ENCODE data around the gene MAD1L1. TPM values are rescaled to one million over a fixed set of nuclear protein-coding genes. Genes with fewer than 3 reads are reported as not detected.

Gene MAD1L1
- total and polyA plus RNA-seq, 8 donors: 21.4 to 58.8 (median 22.5) TPM

DNA sequence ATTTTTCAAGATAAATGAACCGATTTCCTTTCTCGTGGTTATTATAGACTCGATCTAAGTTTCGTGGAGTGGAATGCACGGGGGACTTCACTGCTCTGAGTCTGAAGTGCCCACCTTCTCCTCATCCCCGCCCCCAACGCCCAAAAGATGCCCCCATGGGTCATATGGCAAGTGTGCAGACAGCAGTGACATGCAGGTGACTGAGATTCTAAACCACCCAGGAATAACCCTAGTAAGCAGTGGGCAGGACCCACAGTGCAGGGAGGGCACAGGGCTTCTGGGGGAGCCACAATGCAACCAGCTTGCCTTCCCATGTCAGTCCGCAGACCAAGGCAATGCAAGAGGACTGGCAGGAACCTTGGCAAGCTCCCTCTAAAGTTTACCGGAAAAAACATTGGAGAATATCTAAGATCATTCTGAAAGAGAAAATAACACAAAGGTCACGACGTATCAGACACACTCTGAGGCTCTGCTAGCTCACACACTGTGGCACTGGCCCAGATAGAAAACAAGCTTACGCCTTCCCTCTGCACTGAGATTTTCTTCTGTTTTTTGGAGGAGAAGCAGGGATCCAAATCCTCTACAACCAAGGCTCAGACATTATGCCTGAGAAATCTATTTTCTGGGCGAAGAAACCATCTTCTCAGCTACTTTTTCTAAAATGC lies 239.6 kb downstream of the MAD1L1 start:
- Histone ChIP-seq H3K27ac (no peak overlapping the region), H3K4me3 (no peak overlapping the region), H3K9me3 (no peaks in the 10 kb centered on the region), H3K4me1 (no peaks in the 10 kb centered on the region), H3K27me3 (no peaks in the 10 kb centered on the region), H3K36me3 (no peaks in the 10 kb centered on the region)
- intact Hi-C loops (cut with DNase I): no loop called here
- DNase-seq (peak in 1 of 4 donors; percentile 43), ATAC-seq (no peak)
- TF ChIP-seq, protein P1, sequence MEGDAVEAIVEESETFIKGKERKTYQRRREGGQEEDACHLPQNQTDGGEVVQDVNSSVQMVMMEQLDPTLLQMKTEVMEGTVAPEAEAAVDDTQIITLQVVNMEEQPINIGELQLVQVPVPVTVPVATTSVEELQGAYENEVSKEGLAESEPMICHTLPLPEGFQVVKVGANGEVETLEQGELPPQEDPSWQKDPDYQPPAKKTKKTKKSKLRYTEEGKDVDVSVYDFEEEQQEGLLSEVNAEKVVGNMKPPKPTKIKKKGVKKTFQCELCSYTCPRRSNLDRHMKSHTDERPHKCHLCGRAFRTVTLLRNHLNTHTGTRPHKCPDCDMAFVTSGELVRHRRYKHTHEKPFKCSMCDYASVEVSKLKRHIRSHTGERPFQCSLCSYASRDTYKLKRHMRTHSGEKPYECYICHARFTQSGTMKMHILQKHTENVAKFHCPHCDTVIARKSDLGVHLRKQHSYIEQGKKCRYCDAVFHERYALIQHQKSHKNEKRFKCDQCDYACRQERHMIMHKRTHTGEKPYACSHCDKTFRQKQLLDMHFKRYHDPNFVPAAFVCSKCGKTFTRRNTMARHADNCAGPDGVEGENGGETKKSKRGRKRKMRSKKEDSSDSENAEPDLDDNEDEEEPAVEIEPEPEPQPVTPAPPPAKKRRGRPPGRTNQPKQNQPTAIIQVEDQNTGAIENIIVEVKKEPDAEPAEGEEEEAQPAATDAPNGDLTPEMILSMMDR (IDR thresholded peaks at IDR 0.05): no peak

DNA sequence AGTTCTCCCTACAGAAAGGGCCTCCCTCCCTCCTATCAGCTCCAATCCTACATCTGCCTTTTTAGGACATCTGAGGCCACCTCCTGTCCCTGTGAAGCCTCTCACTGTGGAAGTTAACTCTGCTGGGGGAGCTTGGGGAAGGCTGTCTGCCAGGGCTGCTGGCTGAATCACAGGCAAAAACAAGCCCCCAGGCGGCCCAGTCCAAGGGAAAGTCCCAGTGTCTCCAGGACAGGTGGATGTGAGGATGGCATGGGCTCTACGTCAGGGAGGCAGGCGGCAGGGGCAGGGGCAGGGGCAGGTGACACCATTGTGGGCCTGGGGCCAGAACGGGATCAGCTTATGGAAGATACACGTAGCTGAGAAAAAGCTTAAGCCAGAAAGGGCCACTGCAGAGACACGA lies 240.2 kb downstream of the MAD1L1 start:
- peak in 1 of 4 donors; percentile 72 for DNase-seq
- H3K27ac ChIP-seq: no peak overlapping the region
- no peaks in the 10 kb centered on the region for H3K36me3 ChIP-seq
- no peaks in the 10 kb centered on the region for H3K9me3 ChIP-seq
- H3K4me3 ChIP-seq: no peak overlapping the region
- no peaks in the 10 kb centered on the region for H3K27me3 ChIP-seq
- TF ChIP-seq, protein P1 (IDR thresholded peaks at IDR 0.05): no peak
- intact Hi-C loops (cut with DNase I): no loop called here
- ATAC-seq: no peak
- H3K4me1 ChIP-seq: no peaks in the 10 kb centered on the region

DNA sequence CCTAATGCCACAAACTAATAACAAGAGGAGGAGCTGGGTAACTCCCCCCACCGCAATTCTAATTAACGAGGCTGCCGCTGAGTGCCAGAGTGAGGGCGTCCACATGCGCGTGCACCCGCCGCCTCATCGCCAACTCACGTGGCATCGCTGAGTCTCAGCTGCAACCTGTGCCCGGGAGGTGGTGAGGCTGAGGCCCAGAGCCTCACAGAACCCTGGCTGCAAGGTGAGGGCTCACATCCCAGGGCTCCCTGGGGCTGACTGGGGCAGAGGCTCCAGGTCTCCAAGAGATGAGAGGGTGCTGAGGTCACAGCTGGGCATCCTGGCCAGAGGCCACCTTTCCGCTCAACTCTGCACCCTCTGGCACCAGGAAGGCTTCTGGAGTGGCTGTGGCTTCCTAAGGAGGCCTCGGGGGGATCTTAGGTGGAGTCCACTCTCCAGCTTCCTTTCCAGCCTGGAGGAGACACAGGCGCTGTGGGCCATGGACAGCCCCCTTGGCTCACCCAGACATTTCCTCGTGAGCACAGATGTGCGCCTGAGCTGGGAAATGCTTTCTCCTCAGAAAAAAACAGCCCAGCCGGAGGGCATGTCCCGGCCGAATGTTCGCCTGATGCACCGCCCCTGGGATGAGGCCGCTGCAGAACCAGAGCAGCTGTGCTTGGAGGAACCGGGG lies 242.6 kb downstream of the MAD1L1 start:
- DNase-seq (peak in 3 of 4 donors; percentile 22 to 51 (median 51)), ATAC-seq (no peak)
- no peaks in the 10 kb centered on the region for H3K27me3 ChIP-seq
- H3K9me3 ChIP-seq: no peaks in the 10 kb centered on the region
- TF ChIP-seq, protein P1 (IDR thresholded peaks at IDR 0.05): no peak
- H3K27ac ChIP-seq: no peak overlapping the region
- intact Hi-C loops (cut with DNase I): no loop called here
- no peaks in the 10 kb centered on the region for H3K4me1 ChIP-seq
- H3K4me3 ChIP-seq: no peak overlapping the region
- no peaks in the 10 kb centered on the region for H3K36me3 ChIP-seq

DNA sequence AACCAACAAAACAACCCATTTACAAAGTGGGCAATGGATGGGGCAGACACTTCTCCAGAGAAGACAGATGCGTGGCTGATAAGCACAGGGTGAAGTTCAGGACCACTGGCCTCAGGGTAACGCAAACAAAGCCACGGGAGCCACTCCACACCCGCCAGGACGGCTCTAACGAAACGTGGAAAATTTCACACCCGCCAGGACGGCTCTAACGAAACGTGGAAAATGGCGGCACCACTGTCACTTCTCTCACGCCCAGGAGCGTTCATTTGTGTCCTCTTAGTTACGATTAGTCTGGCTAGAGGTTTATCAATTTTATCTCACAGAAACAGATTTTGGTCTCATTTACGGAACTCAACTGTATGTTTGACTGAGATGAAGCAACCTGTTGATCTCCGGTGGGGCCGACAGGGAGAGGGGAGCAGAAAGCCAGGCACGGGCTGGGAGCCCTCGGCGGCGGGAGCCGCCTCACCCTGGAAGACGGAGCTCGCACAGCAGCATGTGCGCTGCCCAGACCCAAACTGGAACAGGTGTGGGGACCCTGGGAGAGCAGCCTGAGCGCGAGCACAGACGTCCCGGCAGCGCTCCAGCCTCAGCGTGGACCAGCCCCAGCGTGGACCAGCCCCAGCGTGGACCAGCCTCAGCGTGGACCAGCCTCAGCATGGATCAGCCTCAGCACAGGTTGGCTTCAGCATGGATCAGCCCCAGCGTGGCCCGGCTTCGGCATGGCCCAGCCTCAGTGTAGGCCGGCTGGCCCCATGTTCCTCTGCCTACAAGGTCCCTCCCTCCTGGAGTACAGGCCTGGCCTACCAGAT lies 243.5 kb downstream of the MAD1L1 start:
- Histone ChIP-seq H3K36me3 (no peaks in the 10 kb centered on the region), H3K27me3 (no peaks in the 10 kb centered on the region), H3K27ac (no peak overlapping the region), H3K4me1 (no peaks in the 10 kb centered on the region), H3K9me3 (no peaks in the 10 kb centered on the region), H3K4me3 (no peak overlapping the region)
- intact Hi-C loops (cut with DNase I): no loop called here
- TF ChIP-seq, protein P1 (IDR thresholded peaks at IDR 0.05): no peak
- no peak for ATAC-seq
- DNase-seq: peak in 1 of 4 donors; percentile 63

DNA sequence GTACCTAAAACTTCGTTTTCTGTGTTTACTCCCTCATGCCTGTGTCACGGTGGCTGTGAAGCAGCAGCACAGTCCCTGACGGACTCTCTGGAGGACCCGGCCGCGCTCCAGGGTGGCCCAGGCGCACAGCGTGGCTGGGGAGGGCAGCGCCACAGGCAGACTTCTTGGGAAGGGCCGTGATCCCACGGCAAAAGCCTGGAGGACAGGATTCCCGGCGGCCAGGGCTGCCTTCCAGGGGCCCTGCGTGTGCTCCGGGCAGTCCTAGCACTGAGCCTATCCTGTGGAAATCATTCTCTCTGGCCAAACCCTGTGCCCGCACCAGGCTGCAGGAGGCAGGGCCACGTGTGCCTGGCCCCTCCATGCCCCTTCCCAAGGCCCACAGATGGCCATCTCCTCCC lies 244.2 kb downstream of the MAD1L1 start:
- Histone ChIP-seq H3K4me3 (no peak overlapping the region), H3K36me3 (no peaks in the 10 kb centered on the region), H3K4me1 (no peaks in the 10 kb centered on the region), H3K27me3 (no peaks in the 10 kb centered on the region), H3K9me3 (no peaks in the 10 kb centered on the region), H3K27ac (no peak overlapping the region)
- ATAC-seq: no peak
- peak in 1 of 4 donors; percentile 57 for DNase-seq
- TF ChIP-seq, protein P1 (IDR thresholded peaks at IDR 0.05): no peak
- intact Hi-C loops (cut with DNase I): no loop called here

All from left lung (tissue), 10 donors.